Vagina (tissue), 2 donors: ENCODE measurements around the gene FFAR1.

Source experiments
- POLR2A ChIP-seq, 2 donors: fragments of 450-650 bp; IDR thresholded peaks; one replicate each; pipeline ENCODE4 v1.6.1; 2017; ENCODE audit warnings: antibody characterized with exemption in 2 of 2, mild to moderate bottlenecking in 2 of 2, moderate library complexity in 2 of 2
- POLR2AphosphoS5 ChIP-seq, 2 donors: sonication (generic); formaldehyde crosslinking; IDR thresholded peaks; one replicate each; pipeline ENCODE4 v1.9.0; 2017; ENCODE audit warnings: antibody characterized with exemption in 2 of 2, mild to moderate bottlenecking in 2 of 2, low read depth in 1 of 2; ENCODE audit not compliant: insufficient read depth in 1 of 2
- TF ChIP-seq, protein P1 (sequence below), 3 experiments: fragments of 450-650 bp in 2 of 3; fragments of 200-600 bp in 1 of 3; sonication (generic) in 1 of 3; IDR thresholded peaks; one replicate each; pipeline ENCODE4 v1.5.1; 2017 to 2019; ENCODE audit warnings: antibody characterized with exemption in 3 of 3, mild to moderate bottlenecking in 2 of 3, moderate library complexity in 2 of 3

DNA sequence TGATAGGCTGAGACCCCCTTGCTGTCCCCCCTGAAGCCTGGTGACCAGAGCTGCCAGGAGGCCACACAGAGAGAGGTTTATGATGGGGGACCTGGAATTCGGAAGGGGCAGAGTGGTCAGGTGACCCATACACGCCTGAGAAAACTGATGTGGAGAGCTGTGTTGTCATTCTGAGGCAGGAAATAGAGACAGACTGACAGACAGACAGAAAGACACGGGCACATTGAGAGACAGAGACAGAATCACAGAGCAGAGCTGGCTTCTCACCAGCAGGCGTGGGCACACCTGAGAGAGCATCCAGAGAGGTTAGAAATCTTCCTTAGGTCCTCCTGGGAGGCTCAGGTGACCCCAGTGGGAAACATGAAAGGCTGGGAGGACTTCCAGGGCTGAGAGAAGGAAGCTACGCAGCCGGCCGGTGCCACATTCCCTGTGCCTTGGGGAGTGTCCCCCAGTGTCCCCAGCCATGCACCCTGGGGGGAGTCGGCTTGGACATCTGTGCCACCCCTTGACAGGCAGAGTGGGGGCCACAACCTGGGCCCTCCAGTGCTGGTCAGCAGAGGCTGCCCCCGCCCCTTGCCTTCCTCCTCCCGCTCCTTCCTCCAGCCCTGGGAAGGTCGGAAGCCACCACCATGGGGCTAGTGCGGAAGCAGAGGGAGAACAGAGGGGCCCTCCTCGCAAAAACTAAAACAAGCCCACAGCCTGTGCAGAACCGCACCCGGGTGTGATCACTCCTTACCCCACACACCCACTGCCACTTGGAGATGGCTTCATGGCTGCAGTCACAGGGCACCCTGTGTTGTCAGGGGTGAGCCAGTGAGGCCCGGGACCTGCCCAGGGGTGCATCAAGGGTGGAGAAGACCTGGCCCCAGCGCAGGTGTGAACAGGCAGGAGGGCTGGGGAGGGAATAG, 2.2 kb downstream of the FFAR1 start:
- TF ChIP-seq, protein P1, sequence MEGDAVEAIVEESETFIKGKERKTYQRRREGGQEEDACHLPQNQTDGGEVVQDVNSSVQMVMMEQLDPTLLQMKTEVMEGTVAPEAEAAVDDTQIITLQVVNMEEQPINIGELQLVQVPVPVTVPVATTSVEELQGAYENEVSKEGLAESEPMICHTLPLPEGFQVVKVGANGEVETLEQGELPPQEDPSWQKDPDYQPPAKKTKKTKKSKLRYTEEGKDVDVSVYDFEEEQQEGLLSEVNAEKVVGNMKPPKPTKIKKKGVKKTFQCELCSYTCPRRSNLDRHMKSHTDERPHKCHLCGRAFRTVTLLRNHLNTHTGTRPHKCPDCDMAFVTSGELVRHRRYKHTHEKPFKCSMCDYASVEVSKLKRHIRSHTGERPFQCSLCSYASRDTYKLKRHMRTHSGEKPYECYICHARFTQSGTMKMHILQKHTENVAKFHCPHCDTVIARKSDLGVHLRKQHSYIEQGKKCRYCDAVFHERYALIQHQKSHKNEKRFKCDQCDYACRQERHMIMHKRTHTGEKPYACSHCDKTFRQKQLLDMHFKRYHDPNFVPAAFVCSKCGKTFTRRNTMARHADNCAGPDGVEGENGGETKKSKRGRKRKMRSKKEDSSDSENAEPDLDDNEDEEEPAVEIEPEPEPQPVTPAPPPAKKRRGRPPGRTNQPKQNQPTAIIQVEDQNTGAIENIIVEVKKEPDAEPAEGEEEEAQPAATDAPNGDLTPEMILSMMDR (IDR thresholded peaks at IDR 0.05): no peak
- TF ChIP-seq POLR2A (IDR thresholded peaks at IDR 0.05): no peak
- TF ChIP-seq POLR2AphosphoS5 (IDR thresholded peaks at IDR 0.05; ENCODE audit: insufficient read depth in 1 of 2, low read depth in 1 of 2): no peak
